ENCODE data around the gene ZNF883.

ZNF883 gene

DNA sequence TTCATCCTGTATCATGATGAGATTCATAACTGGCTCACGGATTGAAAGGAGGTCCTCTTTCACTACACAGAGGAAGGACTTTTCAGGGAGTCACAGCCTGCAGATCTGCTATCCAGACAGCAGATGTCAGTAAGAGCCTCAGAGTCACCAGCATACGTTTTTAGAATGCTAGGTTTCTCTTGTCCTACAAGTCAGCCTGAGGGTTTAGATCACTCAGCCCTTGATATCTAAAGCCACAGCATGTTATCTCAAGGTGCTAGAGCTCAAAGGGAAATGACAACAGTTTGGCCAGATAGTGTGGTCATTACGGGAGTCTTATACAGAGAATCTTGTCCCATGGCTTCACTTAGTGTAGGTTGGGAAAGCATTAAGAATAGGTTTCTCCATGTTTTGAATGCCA lies 90.4 kb downstream of the ZNF883 start:
- no peak for DNase-seq (ENCODE audit: low read depth in 3 of 3, low spot score in 1 of 3)

DNA sequence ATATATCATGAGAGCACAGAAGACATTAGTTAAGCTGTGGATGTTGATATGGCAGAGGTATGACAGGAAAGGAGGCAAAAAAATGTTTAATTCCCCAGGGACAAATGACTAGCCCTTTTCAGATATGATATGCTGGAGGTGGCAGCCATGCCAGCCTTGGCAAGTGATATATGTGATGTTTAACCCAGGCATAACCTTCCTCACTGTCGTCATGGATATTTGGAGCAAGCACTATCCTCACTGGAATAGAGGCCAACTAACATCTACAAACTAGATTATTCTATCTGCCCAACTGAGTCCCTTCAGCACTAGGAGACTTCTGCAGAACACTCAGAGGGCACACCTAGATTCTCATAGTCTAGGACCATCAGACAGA lies 94.0 kb downstream of the ZNF883 start:
- no peak for DNase-seq (ENCODE audit: low read depth in 3 of 3, low spot score in 1 of 3)

DNA sequence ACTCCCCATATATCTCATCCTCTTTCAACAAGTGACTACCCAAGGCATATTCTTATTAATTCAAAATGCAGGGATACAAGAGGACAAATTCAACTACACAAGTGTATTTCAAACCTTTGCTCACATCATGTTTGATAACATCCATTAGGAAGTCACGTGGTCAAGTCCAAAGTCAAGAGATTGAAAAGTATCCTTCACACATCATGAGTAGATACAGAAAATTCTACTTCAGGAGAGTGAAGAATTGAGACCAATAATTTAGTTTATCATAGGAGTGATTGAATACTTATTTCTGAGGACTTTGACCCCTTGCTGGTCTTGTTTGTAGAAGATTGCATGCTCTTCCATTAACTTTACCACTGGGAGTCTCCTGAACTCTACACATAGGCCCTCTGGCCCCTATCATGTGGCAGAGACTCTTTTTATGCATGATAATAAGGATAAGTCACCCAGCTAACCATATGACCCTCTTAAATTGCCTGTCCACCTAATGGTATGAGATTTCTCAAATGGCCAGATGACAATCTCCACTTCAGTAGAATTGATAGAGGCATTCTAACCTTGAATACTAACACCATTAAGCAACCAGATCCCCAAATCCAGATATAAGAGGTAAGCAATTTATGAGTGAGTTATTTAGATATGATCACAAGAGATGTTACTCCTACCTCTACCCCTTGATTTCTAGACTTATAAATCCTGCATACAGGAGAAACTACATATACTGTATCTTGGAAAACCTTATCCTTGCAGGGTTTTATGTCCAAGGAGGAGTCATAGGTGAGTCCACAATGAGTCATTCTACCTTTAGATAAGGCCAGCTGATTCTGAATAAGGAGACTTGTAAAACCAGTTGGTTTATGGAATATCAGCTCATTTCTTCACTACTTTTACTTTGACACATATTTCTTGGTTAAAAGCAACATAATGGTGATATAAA lies 94.7 kb downstream of the ZNF883 start:
- no peak for DNase-seq (ENCODE audit: low read depth in 3 of 3, low spot score in 1 of 3)

DNA sequence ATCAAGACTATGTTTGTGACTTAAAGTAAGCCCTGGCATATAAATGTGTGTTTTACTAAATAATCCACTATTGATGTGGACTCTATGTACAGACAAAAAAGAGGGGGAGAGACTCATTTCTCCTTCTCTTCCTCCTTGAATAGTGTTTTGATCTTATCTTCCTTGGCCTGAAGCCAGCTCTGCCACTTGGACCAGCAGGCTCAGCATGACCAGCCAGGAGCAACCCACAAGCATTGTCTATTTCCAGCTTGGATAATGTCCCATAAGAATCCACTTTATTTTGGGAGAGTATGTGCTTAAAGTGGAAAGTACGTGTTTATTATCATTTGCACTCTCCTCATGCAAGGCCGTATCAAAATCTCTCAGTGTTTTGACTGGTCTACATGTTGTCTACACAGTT lies 97.5 kb downstream of the ZNF883 start:
- DNase-seq (ENCODE audit: low read depth in 3 of 3, low spot score in 1 of 3) = no peak

DNA sequence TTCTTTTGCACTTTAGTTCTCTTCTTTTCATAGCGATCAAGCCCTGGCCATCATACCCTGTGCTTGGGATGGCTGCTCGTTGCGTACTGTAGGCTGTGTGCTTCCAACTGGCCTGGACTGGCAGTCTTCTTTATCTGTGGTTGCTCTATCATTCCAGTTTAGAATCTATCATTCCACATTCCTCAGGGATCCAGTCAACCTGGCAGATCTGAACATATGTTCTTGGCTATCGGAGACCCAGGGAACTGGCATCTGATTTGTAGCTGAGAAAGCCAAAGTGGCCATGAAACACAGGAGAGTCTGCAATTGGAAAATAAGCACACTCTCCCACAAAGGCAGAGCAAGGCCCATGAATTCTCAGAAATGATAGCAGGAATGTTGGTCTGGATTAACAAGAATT lies 98.7 kb downstream of the ZNF883 start:
- DNase-seq (ENCODE audit: low read depth in 3 of 3, low spot score in 1 of 3) = no peak

DNA sequence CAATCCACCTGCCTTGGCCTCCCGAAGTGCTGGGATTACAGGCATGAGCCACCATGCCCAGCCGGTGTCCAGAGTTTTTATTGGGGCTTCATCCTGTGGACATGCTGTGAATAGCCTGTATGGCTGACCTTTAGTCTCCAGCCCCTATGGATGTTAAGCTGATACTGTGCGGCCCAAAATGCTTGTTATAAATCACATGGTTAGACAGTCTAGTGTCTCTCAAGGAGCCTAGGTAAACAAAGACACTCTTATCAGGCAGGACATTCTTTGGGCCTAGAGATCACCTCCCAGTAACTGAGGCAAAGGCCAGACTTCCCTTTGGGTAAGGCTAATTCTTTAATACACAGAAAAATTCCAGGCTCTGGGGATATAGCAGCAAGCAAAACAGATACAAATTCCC lies 99.4 kb downstream of the ZNF883 start:
- DNase-seq (ENCODE audit: low read depth in 3 of 3, low spot score in 1 of 3) = no peak

DNA sequence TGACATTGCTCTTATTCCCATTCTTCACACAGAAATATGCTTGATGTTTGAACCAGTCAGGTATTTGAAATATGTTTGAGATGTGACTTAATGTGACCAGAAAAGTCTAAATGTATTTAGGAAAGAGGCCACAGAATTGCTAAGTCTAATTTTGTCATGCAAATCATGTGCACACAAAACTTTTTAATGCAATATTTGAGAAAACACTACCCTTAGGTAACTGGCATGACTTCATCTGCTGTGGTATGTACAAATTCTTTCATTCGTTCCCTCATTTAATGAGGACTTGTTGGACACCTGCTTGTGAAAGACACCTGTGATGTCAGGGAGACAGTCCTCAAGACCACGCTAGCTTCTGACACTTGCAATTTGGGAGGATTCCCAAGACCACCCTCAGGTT lies 100.3 kb downstream of the ZNF883 start:
- no peak for DNase-seq (ENCODE audit: low read depth in 3 of 3, low spot score in 1 of 3)

Measured in stimulated activated CD4-positive, alpha-beta T cell treated with anti-CD3 and anti-CD28 coated beads, TNF-alpha, amount 100 ng/mL, for 1 hour (primary cell).